Liver (tissue), 9 donors: ENCODE measurements around the gene PRPH2. TPM values are rescaled to one million over a fixed set of nuclear protein-coding genes. Genes with fewer than 3 reads are reported as not detected.

Source experiments
- DNase-seq: peaks from one replicate; pipeline ENCODE4 v3.0.0-alpha.2; 2017; ENCODE audit warnings: low spot score
- H3K27ac ChIP-seq, 2 donors: one replicate each; pipeline ENCODE4 v1.7.0; 2013; ENCODE audit warnings: inconsistent platforms in 2 of 2, low read length in 2 of 2, control low read depth in 1 of 2, low read depth in 1 of 2, mild to moderate bottlenecking in 1 of 2
- H3K27me3 ChIP-seq, 4 donors: one replicate each; pipeline versions ENCODE4 v1.6.1 to v1.7.0; 2013; ENCODE audit warnings: low read length in 3 of 4, inconsistent platforms in 1 of 4, mild to moderate bottlenecking in 1 of 4, moderate library complexity in 1 of 4; ENCODE audit not compliant: control insufficient read depth in 4 of 4, insufficient read depth in 4 of 4
- H3K36me3 ChIP-seq, 4 donors: one replicate each; pipeline versions ENCODE4 v1.6.1 to v1.7.0; 2013; ENCODE audit warnings: low read length in 3 of 4, mild to moderate bottlenecking in 3 of 4, low read depth in 1 of 4, moderate library complexity in 1 of 4; ENCODE audit not compliant: control insufficient read depth in 4 of 4, insufficient read depth in 3 of 4
- H3K4me1 ChIP-seq, 4 donors: one replicate each; pipeline versions ENCODE4 v1.6.1 to v1.7.0; 2013; ENCODE audit warnings: low read length in 3 of 4, mild to moderate bottlenecking in 3 of 4, moderate library complexity in 1 of 4; ENCODE audit not compliant: control insufficient read depth in 4 of 4, insufficient read depth in 4 of 4
- H3K4me3 ChIP-seq, 3 donors: one replicate each; pipeline versions ENCODE4 v1.6.1 to v1.7.0; 2013; ENCODE audit warnings: low read length in 3 of 3, control low read depth in 1 of 3, low read depth in 1 of 3, mild to moderate bottlenecking in 1 of 3
- H3K9ac ChIP-seq, 2 donors: one replicate each; pipeline ENCODE4 v1.7.0; 2013; ENCODE audit warnings: low read length in 2 of 2, mild to moderate bottlenecking in 2 of 2, moderate library complexity in 2 of 2, control low read depth in 1 of 2, low read depth in 1 of 2
- H3K9me3 ChIP-seq, 4 donors: one replicate each; pipeline versions ENCODE4 v1.6.1 to v1.7.0; 2013; ENCODE audit warnings: low read length in 3 of 4; ENCODE audit not compliant: control insufficient read depth in 4 of 4
- ATF3 ChIP-seq: IDR thresholded peaks from 2 replicates; pipeline ENCODE4 v1.6.1; 2016; ENCODE audit warnings: antibody characterized with exemption
- CTCF ChIP-seq: fragments of 150-350 bp; IDR thresholded peaks from 2 replicates; pipeline ENCODE4 v1.5.1; 2017; ENCODE audit warnings: improper control_type of control experiment, low read depth, low read length; ENCODE audit not compliant: missing input control
- EGR1 ChIP-seq, 2 donors: IDR thresholded peaks; 2 replicates each; pipeline ENCODE4 v1.6.1; 2016 to 2018; ENCODE audit warnings: antibody characterized with exemption in 2 of 2, low read depth in 2 of 2
- FOXA1 ChIP-seq: IDR thresholded peaks from 2 replicates; pipeline ENCODE4 v1.6.1; 2016; ENCODE audit warnings: antibody characterized with exemption
- FOXA2 ChIP-seq: IDR thresholded peaks from 2 replicates; pipeline ENCODE4 v1.6.1; 2016; ENCODE audit warnings: antibody characterized with exemption
- GABPA ChIP-seq, 2 donors: IDR thresholded peaks in 1 of 2; conservative IDR thresholded peaks in 1 of 2; 2 replicates each; pipeline ENCODE4 v1.6.1; 2016; ENCODE audit warnings: antibody characterized with exemption in 2 of 2, mild to moderate bottlenecking in 1 of 2, moderate library complexity in 1 of 2
- HNF4A ChIP-seq, 2 donors: conservative IDR thresholded peaks; 2 replicates each; pipeline ENCODE4 v1.6.1; 2016; ENCODE audit warnings: antibody characterized with exemption in 2 of 2, mild to moderate bottlenecking in 2 of 2
- HNF4G ChIP-seq: IDR thresholded peaks from 2 replicates; pipeline ENCODE4 v1.6.1; 2016; ENCODE audit warnings: antibody characterized with exemption
- JUND ChIP-seq, 2 donors: IDR thresholded peaks; 2 replicates each; pipeline ENCODE4 v1.6.1; 2016; ENCODE audit warnings: antibody characterized with exemption in 2 of 2
- MAX ChIP-seq: IDR thresholded peaks from 2 replicates; pipeline ENCODE4 v1.6.1; 2016; ENCODE audit warnings: antibody characterized with exemption
- NR2F2 ChIP-seq: IDR thresholded peaks from 2 replicates; pipeline ENCODE4 v1.6.1; 2016; ENCODE audit warnings: antibody characterized with exemption
- RAD21 ChIP-seq, 2 donors: IDR thresholded peaks; 2 replicates each; pipeline ENCODE4 v1.6.1; 2016; ENCODE audit warnings: antibody characterized with exemption in 2 of 2, mild to moderate bottlenecking in 2 of 2
- REST ChIP-seq: IDR thresholded peaks from 2 replicates; pipeline ENCODE4 v1.6.1; 2016; ENCODE audit warnings: antibody characterized with exemption, mild to moderate bottlenecking
- RXRA ChIP-seq, 2 donors: IDR thresholded peaks; 2 replicates each; pipeline ENCODE4 v1.6.1; 2017 to 2018; ENCODE audit warnings: antibody characterized with exemption in 2 of 2, mild to moderate bottlenecking in 1 of 2
- SP1 ChIP-seq: IDR thresholded peaks from 2 replicates; pipeline ENCODE4 v1.6.1; 2018; ENCODE audit warnings: antibody characterized with exemption, mild to moderate bottlenecking
- TAF1 ChIP-seq: conservative IDR thresholded peaks from 2 replicates; pipeline ENCODE4 v1.6.1; 2016; ENCODE audit warnings: antibody characterized with exemption, mild to moderate bottlenecking
- YY1 ChIP-seq: IDR thresholded peaks from 2 replicates; pipeline ENCODE4 v1.6.1; 2016; ENCODE audit warnings: antibody characterized with exemption, mild to moderate bottlenecking
- ZBTB33 ChIP-seq: IDR thresholded peaks from 2 replicates; pipeline ENCODE4 v1.6.1; 2016; ENCODE audit warnings: antibody characterized with exemption
- WGBS: extraction: QIAGEN DNeasy Blood & Tissue Kit; methylation state at CpG from one replicate; pipeline ENCODE4 v1.1.7; 2013; 5-methylcytosine and 5-hydroxymethylcytosine counted together
- polyA plus RNA-seq, 2 donors: library from polyadenylated mRNA; stranded (reverse) in 1 of 2; unstranded in 1 of 2; fragments of 200-250 nt in 1 of 2; fragments of >200 nt in 1 of 2; fragmentation: Nextera tagmentation in 1 of 2; extraction: Ambion mirVana in 1 of 2; gene quantifications; one replicate each; pipeline versions ENCODE4 v1.2.1 to v1.2.3, GENCODE V29; 2013 to 2015
- total RNA-seq, 2 donors: library from RNA; depleted of rRNA; stranded (reverse); fragments of >200 nt; gene quantifications; one replicate each; pipeline ENCODE4 v1.2.3, GENCODE V29; 2014
- donor health status: healthy.
- donor health status: healthy.
- donor health status: healthy.
- donor health status: healthy.
- donor health status: healthy.

The PRPH2 gene
- total RNA-seq (under 1 TPM; 0.08 to 0.33 TPM), polyA plus RNA-seq (under 1 TPM; 0.06 to 0.17 TPM)

GRCh38 chr6:42722497-42722896 is at the start of gene PRPH2:
TSS of gene PRPH2 (minus strand) at chr6:42722597. CDS start at chr6:42722334, 263 bp downstream.
- H3K36me3 ChIP-seq: no peaks in the 10 kb centered on the region
- DNase-seq: no peak
- H3K4me3 ChIP-seq: no peak within 1 kb of the TSS
- H3K4me1 ChIP-seq: peaks cover 0 to 12% (median 6%) of the 10 kb centered on the region in 4 donors
- no peak within 1 kb of the TSS for H3K27ac ChIP-seq
- 90% methylated on average over 6 of the region's 6 CpGs for WGBS
- no peak within 1 kb of the TSS for H3K9ac ChIP-seq
- TF ChIP-seq RXRA (IDR thresholded peaks at IDR 0.05) (no peak), CTCF (no peak), ATF3 (no peak), YY1 (no peak), FOXA1 (no peak), JUND (IDR thresholded peaks at IDR 0.05) (no peak), GABPA (IDR thresholded peaks at IDR 0.05 in 1 of 2, conservative IDR thresholded peaks at IDR 0.05 in 1 of 2) (no peak), SP1 (no peak), ZBTB33 (no peak), HNF4G (no peak), RAD21 (IDR thresholded peaks at IDR 0.05) (no peak), MAX (no peak), HNF4A (conservative IDR thresholded peaks at IDR 0.05) (no peak)
- H3K9me3 ChIP-seq: no peaks in the 10 kb centered on the region
- H3K27me3 ChIP-seq: no peaks in the 10 kb centered on the region

- Histone ChIP-seq H3K9me3 (no peaks in the 10 kb centered on the region), H3K36me3 (no peaks in the 10 kb centered on the region), H3K4me1 (peaks cover 0 to 4% (median 4%) of the 10 kb centered on the region in 4 donors), H3K27me3 (no peaks in the 10 kb centered on the region), H3K27ac (no peak overlapping the region), H3K4me3 (no peak overlapping the region), H3K9ac (no peak overlapping the region)
- DNase-seq: no peak
- TF ChIP-seq GABPA (IDR thresholded peaks at IDR 0.05 in 1 of 2, conservative IDR thresholded peaks at IDR 0.05 in 1 of 2) (no peak), HNF4A (conservative IDR thresholded peaks at IDR 0.05) (no peak), FOXA1 (no peak), RAD21 (IDR thresholded peaks at IDR 0.05) (no peak), NR2F2 (no peak), TAF1 (no peak), EGR1 (IDR thresholded peaks at IDR 0.05; ENCODE audit: low read depth in 2 of 2) (no peak), HNF4G (no peak), REST (no peak), FOXA2 (no peak), RXRA (IDR thresholded peaks at IDR 0.05) (no peak), ZBTB33 (no peak), MAX (no peak), YY1 (no peak), SP1 (no peak), CTCF (no peak)
- WGBS: 68% methylated on average over 3 of the region's 3 CpGs
Observed at GRCh38 chr6:42771741-42772100, 49.3 kb upstream of the PRPH2 start.
